ENCODE results near the gene KSR2.
A peak's percentile ranks its signal among the peaks of the same experiment; 100 is the strongest.
"Not testable (repeated sequence)": the region's sequence is repeated elsewhere in the genome, so short reads cannot be mapped to it uniquely, and the experiment has no call there.

Gene KSR2

DNA sequence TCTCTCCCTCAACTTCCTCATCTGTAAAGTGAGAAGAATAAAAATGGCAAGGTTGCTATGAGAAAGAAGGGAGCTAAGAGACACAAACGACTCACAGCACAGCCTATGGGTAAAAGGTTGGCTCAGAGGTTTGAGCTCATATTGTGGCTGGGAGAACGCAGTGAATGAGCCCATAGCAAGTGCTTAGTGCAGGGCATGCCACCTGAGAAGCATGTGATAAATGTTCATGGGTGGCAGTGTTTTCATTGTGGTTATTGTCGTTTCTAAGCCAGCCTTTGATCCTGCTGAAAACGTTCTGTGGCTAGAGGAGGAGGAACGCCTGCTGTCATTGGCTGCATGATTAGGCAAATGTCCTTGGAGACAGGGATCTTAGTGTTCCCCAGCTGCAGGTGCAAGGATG is 150.4 kb downstream of the KSR2 start:
- DNase-seq, result no peak

GRCh38 chr12:117809509-117809908 is 159.3 kb downstream of the KSR2 start:
- DNase-seq, result no peak

- DNase-seq, result no peak
These were observed 160.8 kb downstream of the KSR2 start for GRCh38 chr12:117807946-117808345.

- DNase-seq, result no peak
These were observed 161.4 kb downstream of the KSR2 start for GRCh38 chr12:117807355-117807754.

DNA sequence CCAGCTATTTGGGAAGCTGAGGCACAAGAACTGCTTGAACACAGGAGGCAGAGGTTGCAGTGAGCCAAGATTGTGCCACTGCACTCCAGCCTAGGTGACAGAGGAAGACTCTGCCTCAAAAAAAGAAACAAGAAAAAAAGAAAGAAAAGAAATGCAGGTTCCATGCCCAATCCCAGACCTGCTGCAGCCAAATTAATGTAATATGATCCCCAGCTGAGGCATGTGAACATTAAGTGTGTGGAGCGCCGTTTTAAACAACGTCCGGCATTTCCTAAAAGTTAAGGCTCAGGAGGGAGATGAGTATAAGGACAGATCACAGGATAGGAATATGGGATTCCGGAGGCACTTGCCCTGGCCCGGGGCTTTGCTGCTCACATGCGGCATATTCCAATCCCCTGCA is 162.9 kb downstream of the KSR2 start:
- DNase-seq, result no peak

- no peak for DNase-seq
These were observed 165.8 kb downstream of the KSR2 start for GRCh38 chr12:117803001-117803400.

GRCh38 chr12:117800711-117801110 is 168.1 kb downstream of the KSR2 start:
- DNase-seq, result not testable (repeated sequence)

GRCh38 chr12:117797202-117797601 is 171.6 kb downstream of the KSR2 start:
- no peak for DNase-seq

DNA sequence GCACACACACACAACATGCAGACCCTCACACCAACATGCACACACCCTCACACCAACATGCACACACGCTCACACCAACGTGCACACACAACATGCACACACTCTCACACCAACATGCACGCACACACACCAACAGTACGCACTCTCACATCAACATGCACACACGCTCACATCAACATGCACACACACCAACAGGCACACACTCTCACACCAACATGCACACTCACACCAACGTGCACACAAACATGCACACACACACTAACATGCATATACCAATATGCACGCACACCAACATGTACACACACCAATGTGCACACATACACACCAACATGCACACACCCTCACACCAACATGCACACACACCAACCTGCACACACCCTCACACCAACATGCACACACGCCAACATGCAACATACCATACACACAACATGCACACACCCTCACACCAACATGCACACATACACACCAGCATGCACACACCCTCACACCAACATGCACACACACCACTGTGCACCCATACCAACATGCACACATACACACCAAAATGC is 175.8 kb downstream of the KSR2 start:
- DNase-seq, result no peak

DNA sequence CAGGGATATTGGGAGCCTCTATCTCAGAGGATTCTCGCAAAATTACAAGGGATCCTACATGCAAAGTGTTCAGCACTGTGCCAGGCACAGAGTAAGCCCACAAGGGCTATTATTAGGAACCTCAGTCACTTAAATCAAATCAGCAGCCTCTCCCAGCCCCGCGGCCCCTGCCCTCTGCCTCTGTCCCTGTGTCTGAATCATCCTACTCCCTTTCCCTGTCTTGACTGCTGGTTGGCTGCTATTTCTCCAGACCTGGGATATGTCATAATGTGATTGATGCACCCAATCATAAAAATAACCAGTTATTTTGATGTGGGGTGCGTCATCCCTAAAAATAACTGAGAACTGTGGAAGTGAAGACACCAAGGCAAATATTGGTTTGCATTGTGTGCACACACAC is 176.3 kb downstream of the KSR2 start:
- DNase-seq, result no peak

GRCh38 chr12:117790948-117791347 is 177.8 kb downstream of the KSR2 start:
- no peak for DNase-seq

- no peak for DNase-seq
These were observed 178.6 kb downstream of the KSR2 start for GRCh38 chr12:117790198-117790597.

DNA sequence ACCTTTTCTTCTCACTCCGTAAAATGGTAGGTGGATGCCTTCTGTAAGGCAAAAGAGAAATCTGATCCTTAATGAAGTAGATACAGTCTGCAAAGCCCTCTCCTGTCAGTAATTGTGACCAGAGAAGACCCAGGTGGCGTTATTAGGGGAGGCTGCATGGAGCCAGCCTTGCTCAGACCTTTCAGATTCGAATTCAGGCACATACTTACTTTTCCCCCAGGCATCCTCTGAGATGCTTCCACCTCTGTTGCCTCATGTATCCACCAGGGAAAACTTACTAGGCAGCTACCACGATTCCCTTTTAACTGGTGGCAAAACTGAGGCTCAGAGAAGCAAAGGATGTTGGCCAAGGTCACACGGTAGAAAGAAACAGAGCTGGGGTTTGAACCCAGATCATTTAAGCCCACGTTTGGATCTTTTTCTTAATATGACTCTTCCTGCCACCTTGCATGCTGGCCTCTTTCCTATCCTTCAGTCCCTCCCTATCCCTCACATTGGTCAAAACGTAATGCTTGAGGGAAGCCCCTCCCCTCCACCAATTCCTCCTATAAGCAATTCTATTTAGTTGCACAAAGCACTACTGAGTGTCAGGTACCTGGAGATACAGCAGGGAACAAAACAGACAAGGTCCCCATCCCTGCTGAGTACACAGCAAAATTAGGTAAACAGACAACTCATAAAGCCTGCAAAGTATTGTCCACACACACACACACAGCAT is 179.4 kb downstream of the KSR2 start:
- DNase-seq, result no peak

DNA sequence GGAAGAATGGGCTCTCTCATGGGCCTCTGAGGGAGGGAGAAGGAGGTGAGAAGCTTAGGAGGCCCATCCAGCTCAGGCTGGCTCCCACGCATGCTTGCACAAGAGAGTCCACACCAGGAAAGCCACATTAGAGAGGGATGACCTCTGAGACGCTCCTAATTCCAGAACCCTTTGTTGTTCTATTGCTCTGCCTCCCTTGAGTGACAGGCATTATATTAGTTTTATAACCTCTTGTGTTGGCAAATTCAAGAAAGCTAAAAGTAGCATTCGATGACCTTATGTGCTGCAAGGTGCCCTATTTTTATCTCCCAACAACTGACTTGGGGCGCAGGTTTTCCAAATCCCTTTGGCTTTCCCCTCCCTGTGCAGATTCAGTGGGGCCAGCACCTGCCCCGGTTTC is 190.1 kb downstream of the KSR2 start:
- no peak for DNase-seq

- DNase-seq, result peak; percentile 3
These were observed 193.6 kb downstream of the KSR2 start for GRCh38 chr12:117774941-117775775.

DNA sequence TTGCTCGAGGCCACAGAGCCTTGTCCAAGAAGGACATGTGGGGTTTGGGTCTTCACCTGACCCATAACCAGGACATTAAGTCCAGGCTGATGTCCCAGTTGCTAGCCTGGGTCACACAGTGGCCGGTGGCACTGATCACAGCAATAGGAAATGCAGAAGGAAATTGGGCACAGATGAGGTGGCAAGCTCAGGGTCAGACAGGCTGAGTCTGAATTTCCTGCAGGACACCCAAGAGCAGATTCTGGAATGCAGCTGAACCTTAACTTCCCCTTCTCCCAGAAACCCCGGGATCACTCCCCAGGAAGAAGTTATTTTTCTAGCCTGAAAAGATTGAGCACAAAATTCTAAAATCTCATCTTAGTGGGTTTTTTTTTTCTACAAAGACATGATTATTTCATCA is 199.9 kb downstream of the KSR2 start:
- no peak for DNase-seq

DNA sequence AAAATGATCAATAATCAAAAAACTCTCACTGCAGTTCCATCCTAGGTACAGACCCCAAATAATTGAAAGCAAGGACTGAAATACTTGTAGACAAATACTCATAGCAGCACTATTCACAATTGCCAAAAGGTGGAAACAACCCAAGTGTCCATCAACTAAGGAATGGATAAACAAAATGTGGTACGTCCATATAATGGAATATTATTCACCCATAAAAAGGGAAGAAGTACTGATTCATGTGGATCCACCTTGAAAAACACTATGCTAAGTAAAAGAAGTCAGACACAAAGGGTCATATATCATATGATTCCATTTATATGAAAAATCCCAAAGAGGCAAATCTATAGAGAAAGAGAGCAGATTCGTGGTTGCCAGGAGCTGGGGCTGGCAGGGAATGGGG is 202.8 kb downstream of the KSR2 start:
- DNase-seq, result no peak

- no peak for DNase-seq
These were observed 206.6 kb downstream of the KSR2 start for GRCh38 chr12:117762143-117762542.

DNA sequence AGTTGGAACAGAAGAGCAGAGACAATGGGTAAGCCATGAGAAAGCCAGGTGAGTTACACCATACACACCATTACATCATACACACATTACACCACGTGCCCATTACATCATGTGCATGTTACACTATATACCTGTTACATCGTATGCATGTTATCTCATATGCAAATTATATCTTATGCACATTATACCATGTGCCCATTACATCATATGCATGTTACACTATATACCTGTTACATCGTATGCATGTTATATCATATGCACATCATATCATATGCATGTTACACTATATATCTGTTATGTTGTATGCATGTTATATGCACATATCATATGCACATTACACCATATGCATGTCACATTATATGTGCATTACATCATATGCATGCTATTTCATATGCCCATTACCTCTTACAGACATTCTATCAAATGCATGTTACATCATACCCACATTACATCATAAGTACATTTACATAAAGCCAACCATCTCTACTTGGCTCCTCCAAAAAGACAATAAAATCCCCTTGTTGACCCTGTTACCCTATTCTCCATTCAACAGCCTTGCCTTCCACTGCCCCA is 207.2 kb downstream of the KSR2 start:
- no peak for DNase-seq

DNA sequence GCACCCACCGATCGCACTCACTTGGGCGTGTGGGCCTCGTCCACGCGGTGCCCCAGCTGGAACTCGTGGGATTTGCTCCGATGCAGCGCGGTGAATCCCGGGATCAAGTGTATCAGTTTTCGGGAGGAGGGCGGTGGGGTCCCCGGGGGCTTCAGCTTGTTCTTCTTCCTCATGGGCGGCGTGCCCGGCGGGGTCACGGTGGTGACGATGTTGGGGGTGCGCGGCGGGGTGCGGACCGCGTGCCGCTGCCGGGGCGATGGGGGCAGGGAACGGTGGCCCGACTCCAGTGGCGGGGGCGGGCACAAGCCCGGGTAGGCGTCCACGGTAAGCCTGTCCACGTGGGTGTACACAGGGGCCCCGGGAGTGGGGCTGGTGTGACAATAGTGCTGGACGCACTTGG is 207.8 kb downstream of the KSR2 start:
- no peak for DNase-seq

GRCh38 chr12:117750657-117751056 is 218.1 kb downstream of the KSR2 start:
- DNase-seq, result no peak

GRCh38 chr12:117749431-117749830 is 219.4 kb downstream of the KSR2 start:
- no peak for DNase-seq

DNA sequence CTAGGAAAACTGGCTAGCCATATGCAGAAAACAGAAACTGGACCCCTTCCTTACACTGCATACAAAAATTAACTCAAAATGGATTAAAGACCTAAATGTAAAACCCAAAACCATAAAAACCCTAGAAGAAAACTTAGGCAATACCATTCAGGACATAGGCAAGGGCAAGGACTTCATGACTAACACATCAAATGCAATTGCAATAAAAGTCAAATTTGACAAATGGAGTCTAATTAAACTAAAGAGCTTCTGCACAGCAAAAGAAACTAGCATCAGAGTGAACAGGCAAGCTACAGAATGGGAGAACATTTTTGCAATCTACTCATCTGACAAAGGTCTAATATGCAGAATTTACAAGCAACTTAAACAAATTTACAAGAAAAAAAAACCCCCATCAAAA is 222.4 kb downstream of the KSR2 start:
- not testable (repeated sequence) for DNase-seq

- no peak for DNase-seq
These were observed 224.4 kb downstream of the KSR2 start for GRCh38 chr12:117744418-117744817.
